GM21360 (cell line): ENCODE results near the gene TMTC1.

Source experiments
- ATAC-seq: cut with Tn5 transposase; IDR thresholded peaks from one replicate; pipeline ENCODE4 v1.9.1; 2021; ENCODE audit warnings: mild to moderate bottlenecking, moderate library complexity; ENCODE audit not compliant: unreplicated experiment

Gene TMTC1

GRCh38 chr12:29622251-29622650 lies 161.5 kb downstream of the TMTC1 start:
- no peak for ATAC-seq

DNA sequence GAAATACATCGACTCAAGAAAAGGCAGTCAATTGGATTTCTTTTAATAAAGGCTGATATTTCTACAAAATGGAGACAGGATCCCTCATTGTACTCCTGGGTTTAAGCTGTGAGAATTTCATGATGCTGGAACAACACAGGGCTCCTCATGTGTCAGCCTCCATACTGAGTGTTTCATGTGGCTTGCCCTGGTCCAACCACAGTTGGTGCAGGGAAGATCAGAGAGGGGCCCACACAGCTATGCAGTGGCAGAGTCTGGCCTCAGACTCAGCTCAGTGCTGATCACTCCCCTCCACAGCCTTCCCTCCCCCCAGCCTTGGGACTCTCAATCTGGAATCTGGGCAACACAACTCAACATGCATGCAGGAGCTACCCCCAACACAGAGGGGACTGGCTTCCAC lies 163.7 kb downstream of the TMTC1 start:
- ATAC-seq, result no peak

- no peak for ATAC-seq
Measured at GRCh38 chr12:29617407-29617803, 166.3 kb downstream of the TMTC1 start.

- ATAC-seq, result no peak
Measured at GRCh38 chr12:29616664-29617406, 166.9 kb downstream of the TMTC1 start.

DNA sequence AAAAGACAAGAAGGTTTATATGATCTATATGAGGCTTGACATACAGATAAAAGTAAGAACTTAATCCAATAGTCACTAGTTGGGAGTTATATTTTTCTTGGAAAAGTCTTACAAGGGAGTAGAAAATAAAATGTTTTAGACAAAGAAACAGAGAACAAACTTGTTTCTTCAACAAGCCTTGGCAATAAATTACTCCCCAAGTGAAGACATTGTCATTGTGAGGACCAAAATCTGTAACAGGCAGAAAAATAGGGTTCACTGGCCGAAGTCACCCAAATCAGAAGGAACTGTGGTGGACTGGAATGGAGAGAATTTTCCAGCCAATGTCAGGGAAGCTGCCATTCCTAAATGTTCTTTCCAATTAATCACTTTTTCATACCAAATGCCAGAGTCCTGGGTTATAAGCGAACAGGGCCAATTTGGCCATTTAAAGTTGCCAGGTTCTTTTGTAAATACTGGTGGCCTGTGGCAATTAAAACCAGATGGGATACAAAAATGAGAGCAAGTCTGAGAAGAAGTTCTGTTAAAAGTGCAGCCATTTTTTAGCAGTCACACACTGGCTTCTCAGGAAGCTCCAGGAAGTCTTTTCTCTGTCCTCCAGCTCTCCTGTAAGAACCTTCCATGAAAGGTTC lies 168.9 kb downstream of the TMTC1 start:
- no peak for ATAC-seq

DNA sequence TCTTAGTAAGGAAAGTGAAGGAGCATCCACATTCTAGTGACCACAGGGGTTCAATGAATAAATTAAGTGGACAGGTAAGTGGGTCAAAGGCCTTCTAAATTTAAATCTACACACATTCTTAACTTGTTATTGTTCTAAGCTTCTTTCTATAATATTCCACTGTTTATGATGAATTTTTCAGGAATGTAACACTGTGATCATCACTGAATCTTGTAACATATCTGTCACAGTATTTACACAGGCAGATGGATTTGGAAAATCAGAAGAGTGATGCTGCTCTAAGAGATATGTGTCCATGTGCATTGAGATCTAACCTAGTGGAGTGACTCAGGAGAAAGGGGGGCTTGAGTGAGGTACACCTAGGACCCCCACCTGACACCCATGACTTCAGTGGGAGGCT lies 170.8 kb downstream of the TMTC1 start:
- ATAC-seq, result no peak

DNA sequence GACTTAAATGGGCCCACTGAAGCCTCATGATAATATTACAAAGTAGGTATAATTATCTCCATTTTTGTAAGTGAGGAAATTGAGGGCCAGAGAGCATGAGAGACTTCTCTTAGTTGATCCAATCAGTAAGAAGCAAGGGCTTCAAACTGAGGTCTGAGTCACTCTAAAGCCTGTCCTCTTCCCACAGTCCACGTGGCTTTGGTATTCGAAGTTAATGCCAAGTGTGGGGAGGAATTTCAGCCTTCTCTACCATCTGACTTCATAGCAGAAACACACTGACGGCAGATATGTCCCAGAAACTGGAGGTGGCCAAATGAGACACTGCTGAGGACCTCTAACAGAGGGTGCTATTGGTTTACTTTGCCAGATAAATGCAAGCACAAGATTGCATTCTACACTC lies 171.8 kb downstream of the TMTC1 start:
- ATAC-seq, result no peak

DNA sequence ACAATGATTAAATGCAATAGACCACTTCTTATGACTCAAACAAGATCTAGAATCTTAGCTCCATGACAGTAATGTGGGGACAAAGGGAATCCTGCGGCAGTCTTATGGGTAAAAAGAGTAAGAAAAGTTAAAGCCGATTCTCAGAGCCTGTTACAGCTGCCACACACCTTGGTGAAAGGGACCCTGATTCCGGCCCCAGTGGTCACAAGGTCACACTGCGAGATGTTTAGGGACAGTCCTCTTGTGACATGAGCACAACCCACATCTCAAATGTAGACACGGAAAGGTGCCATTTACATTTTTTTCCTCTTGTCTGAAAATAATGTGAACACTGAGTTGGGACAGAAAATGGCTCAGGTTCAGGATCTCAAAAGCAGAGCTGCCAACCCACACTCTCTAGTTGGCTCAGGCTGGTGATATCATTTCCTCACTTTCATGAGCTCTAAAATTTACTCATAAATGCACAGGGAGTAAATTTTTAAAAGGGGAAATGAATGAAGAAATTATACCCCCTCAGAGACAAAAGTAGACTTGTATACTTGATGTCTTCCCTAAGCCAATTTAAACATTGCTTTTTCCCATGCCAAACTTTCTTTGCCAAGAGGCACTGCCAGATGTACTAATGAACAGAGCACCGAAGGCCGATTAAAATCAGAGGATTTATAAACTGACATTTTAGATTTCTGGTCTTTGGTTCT lies 173.1 kb downstream of the TMTC1 start:
- ATAC-seq, result no peak

- ATAC-seq, result no peak
Measured at GRCh38 chr12:29609431-29610215, 174.1 kb downstream of the TMTC1 start.

DNA sequence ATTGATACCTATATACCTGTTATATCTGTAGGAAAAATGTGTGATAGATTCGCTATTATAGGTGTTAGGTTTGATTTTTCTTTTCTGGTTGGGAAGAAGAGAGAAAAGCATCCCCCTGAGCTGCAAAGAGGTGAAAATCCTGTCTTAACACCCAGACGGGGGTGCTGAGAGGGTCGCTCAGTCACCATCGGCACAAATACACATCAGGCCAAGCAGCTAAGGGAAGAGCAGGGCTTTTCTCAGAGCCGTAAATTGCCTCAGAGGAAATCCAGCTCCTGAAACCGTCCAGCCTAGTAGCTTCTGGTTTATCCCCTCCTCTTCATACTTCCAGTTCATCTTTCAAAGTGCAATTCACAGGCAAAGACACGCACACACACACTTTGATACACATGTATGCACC lies 175.2 kb downstream of the TMTC1 start:
- no peak for ATAC-seq

- ATAC-seq, result no peak
Measured at GRCh38 chr12:29599381-29599780, 184.4 kb downstream of the TMTC1 start.

- no peak for ATAC-seq
Measured at GRCh38 chr12:29595071-29595755, 188.5 kb downstream of the TMTC1 start.

GRCh38 chr12:29593001-29593400 lies 190.7 kb downstream of the TMTC1 start:
- no peak for ATAC-seq

GRCh38 chr12:29591140-29592020 lies 192.4 kb downstream of the TMTC1 start:
- no peak for ATAC-seq

GRCh38 chr12:29589851-29590250 lies 193.9 kb downstream of the TMTC1 start:
- ATAC-seq, result no peak

DNA sequence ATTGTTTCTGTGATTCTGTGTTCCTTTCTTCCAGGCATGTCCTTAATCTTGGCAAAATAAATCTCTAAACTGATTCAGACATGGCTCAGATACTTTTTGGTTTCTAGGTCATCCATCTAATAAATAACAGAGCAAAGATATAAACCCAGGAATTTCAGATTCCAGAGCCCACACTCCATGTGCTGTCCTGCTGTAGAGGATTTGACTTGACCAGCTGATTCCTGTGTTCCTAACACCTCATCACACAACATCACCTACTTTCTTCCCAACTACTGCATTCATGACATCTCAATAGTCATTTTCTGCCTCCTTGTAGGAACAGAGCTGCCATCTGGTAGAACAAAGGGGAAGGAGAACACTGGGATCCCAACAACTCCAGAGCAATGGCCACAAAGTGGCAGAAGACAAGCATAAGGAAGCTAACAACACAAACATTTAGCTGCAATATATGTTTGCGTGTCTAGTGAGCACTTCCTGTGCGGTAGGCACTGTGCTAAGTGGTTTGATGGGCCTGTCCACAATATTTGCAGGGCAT lies 194.4 kb downstream of the TMTC1 start:
- ATAC-seq, result no peak

- ATAC-seq, result no peak
Measured at GRCh38 chr12:29582677-29583272, 201.0 kb downstream of the TMTC1 start.

DNA sequence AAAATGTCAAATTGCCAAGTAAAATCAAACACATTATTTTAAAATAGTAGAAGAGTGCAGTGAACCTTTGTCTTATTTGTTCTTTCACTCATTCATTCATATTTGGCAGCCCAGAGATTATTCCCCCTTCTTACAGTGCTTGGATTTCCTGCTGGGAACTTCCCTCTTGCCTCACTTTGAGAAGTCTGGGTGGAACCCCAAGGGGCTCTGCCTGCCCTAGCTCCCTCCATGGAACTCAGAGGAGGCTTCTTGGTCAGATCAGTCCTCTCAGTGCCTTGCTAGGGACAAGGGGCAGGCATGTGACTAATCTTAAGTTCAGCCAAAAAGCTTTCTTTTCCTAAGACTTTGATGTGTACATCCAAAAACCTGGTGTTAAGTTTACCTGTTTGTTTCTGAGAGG lies 201.6 kb downstream of the TMTC1 start:
- no peak for ATAC-seq

DNA sequence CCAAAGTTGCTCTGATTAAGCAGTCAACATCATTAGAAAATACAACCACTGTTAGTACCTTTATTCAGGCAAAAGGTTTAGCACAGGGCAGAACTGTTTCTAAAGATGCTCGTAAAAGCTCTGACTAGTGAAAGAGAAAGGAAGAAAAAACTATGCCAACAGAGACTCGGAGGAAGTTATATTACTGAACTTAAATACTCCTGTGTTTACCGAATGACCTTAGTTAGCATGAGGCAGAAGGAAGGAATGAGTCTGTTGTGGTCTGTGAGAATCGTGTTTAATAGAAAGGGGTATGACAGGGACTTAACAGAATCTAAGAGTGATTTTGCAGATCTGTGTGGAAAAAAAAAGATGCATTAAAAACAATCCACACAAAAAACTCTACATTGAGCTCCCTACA lies 202.1 kb downstream of the TMTC1 start:
- ATAC-seq, result no peak
